Immature natural killer cell (primary cell): Measurements from ENCODE around the gene CALM3. TPM values are rescaled to one million over a fixed set of nuclear protein-coding genes. Genes with fewer than 3 reads are reported as not detected.

Experiments used
- polyA plus RNA-seq, 3 donors: library from polyadenylated mRNA; unstranded; fragments of 300-500 nt; fragmentation: Illumina TruSeq; gene quantifications; one replicate each; pipeline ENCODE4 v1.2.3, GENCODE V29; 2021

Gene CALM3
- polyA plus RNA-seq, 3 donors from 2014 or later: 151 to 185 (median 178) TPM

Other genes with a start within 250 kb of the CALM3 start
- not detected for gene CCDC8, start 187.8 kb upstream of the CALM3 start, polyA plus RNA-seq
- gene PNMA8C, start 172.4 kb upstream of the CALM3 start, polyA plus RNA-seq: under 1 TPM in 1 of 3 donors, not detected in 2; 0.04 TPM
- gene PNMA8A, start 129.8 kb upstream of the CALM3 start, polyA plus RNA-seq: not detected
- gene PNMA8B, start 105.5 kb upstream of the CALM3 start, polyA plus RNA-seq: not detected
- gene PTGIR, start 23.8 kb downstream of the CALM3 start, polyA plus RNA-seq: under 1 TPM in 2 of 3 donors, not detected in 1; 0.14 to 0.52 TPM
- not detected for gene GNG8, start 34.9 kb downstream of the CALM3 start, polyA plus RNA-seq
- gene DACT3, start 59.9 kb downstream of the CALM3 start, polyA plus RNA-seq: not detected
- 100 to 1,000 TPM in 1 of 3 donors, 10 to 100 TPM in 2; 36.3 to 116 (median 36.3) TPM for gene PRKD2, start 115.8 kb downstream of the CALM3 start, polyA plus RNA-seq
- gene FKRP, start 144.7 kb downstream of the CALM3 start, polyA plus RNA-seq: 1 to 10 TPM in 2 of 3 donors, not detected in 1; 2.2 to 5.4 TPM
- 10 to 100 TPM in 2 of 3 donors, 1 to 10 TPM in 1; 8.8 to 26.8 (median 10.8) TPM for gene STRN4, start 145.1 kb downstream of the CALM3 start, polyA plus RNA-seq
- gene SLC1A5, start 187.3 kb downstream of the CALM3 start, polyA plus RNA-seq: 10 to 100 TPM; 17.4 to 37.7 (median 32.6) TPM
- gene AP2S1, start 249.5 kb downstream of the CALM3 start, polyA plus RNA-seq: 100 to 1,000 TPM in 1 of 3 donors, 10 to 100 TPM in 2; 86.8 to 116 (median 90.3) TPM